ENCODE data around the gene CADPS. TPM values are rescaled to one million over a fixed set of nuclear protein-coding genes. Genes with fewer than 3 reads are reported as not detected.

CADPS gene
- polyA plus RNA-seq, 1 of the 3 experiments (the other 2 are of a cell fraction): 5.8 TPM

DNA sequence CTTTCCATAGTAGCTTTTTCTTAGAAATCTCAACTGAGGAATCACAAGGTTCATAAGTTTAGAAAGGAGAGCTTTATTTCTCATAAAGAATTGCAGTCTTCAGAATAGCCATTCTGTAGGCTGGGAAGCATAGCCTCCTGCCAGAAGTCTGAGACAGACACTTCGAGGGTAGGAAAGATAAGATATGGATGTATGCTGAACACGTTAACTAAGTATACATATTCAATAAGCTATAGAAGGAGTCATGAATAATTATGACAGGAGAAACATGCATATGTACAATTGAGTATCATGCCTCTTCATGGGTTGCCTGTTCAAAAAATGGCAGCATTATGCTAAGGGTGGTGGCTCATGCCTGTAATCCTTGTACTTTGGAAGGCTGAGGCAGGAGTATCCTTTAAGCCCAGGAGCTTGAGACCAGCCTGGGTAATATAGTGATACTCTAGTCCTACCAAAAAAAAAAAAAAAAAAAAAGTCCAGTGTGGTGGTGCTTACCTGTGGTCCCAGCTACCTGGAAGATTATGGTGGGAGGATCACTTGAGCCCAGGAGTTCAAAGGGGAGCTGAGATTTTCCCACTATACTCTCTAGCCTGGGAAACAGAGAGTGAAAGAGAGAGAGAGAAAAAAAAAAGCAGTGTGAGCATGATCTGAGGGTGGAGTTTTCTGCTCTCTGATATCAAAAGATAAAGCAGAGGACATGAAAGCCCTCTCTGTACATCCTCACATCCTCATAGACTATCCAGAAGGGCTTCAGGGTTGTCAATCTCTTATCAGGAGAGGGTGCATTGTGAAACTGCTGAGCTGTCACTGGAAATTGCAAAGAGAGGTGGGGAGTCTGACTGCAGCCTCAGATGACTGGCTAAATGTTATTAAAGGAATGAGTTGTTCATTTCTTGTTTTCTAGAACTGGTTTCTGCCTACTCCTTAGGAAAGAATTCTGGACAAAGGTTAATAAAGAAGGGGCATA, 23.6 kb upstream of the CADPS start:
- ChIA-PET POLR2A (no interaction called here), CTCF (interaction anchor here (1.1 to 1.5 kb wide), 2 partner anchors 25 to 131 kb away, joined by 4 read pairs; no protein-coding TSS in a partner anchor)
- no peaks in the 10 kb centered on the region for H3K9me3 ChIP-seq
- no peaks in the 10 kb centered on the region for H3F3A ChIP-seq (replicated peaks; ENCODE audit: insufficient read depth)
- DNase-seq: no peak
- no peaks in the 10 kb centered on the region for H3K27me3 ChIP-seq (ENCODE audit: insufficient read depth)
- no peaks in the 10 kb centered on the region for H3K9me2 ChIP-seq
- H2AFZ ChIP-seq (ENCODE audit: low read depth): no peak overlapping the region
- no peaks in the 10 kb centered on the region for H3K4me1 ChIP-seq (ENCODE audit: control insufficient read depth in 1 of 2, insufficient read depth in 2 of 2, low read depth in 1 of 2, low read length in 1 of 2)
- no peak overlapping the region for H3K4me2 ChIP-seq
- no peaks in the 10 kb centered on the region for H4K20me1 ChIP-seq (ENCODE audit: insufficient read depth)
- TF ChIP-seq MXI1 (IDR thresholded peaks at IDR 0.05; ENCODE audit: low read depth, low read length) (no peak), TEAD4 (IDR thresholded peaks at IDR 0.05; ENCODE audit: borderline replicate concordance, insufficient read depth) (no peak), TCF12 (IDR thresholded peaks at IDR 0.05) (no peak), EP300 (IDR thresholded peaks at IDR 0.05; ENCODE audit: borderline replicate concordance in 1 of 2, low read depth in 1 of 2, low read length in 1 of 2) (no peak), FOSL2 (IDR thresholded peaks at IDR 0.05; ENCODE audit: borderline replicate concordance, low read depth) (no peak)
- no peaks in the 10 kb centered on the region for H3K36me3 ChIP-seq (replicated peaks in 1 of 2; ENCODE audit: control insufficient read depth in 1 of 2, insufficient read depth in 2 of 2, low read length in 1 of 2)
- H3K79me2 ChIP-seq (ENCODE audit: insufficient read depth): no peaks in the 10 kb centered on the region
- H3K4me3 ChIP-seq (ENCODE audit: low read depth in 2 of 2, low read length in 1 of 2): no peak overlapping the region
- WGBS (ENCODE audit: low lambda C conversion rate): 50% methylated on average over 2 of the region's 2 CpGs
- no peak overlapping the region for H3K27ac ChIP-seq (ENCODE audit: low read depth in 2 of 2, low read length in 1 of 2)
- no peak overlapping the region for H3K9ac ChIP-seq

DNA sequence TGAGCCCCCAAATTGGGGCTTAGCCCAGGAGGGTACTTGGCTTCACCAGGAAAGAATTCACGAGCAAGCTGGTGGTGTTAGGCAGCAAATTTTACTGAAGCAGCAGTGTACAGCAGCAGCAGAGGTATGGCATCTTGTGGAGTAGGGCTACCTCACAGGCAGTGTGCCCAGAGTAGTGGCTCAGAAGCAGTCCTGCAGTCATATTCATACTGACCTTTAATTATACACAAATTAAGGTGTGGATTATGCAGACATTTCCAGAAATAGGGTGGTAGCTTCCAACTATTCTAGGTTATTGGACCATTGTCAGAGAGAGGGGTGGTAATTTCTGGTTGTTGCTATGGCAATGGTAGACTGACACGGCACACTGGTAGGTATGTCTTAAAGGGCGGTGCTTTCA, 20.7 kb upstream of the CADPS start:
- no peaks in the 10 kb centered on the region for H3K9me3 ChIP-seq
- no peaks in the 10 kb centered on the region for H4K20me1 ChIP-seq (ENCODE audit: insufficient read depth)
- CTCF ChIA-PET: interaction anchor here (1.2 kb wide), 1 partner anchor 24 kb away, joined by 3 read pairs; no protein-coding TSS in a partner anchor
- no peak for TF ChIP-seq RCOR1 (IDR thresholded peaks at IDR 0.05; ENCODE audit: low read length)
- TF ChIP-seq YY1 (IDR thresholded peaks at IDR 0.05; ENCODE audit: low read depth): no peak
- no peak for TF ChIP-seq RFX5 (IDR thresholded peaks at IDR 0.05; ENCODE audit: low read length)
- TF ChIP-seq NFIC (IDR thresholded peaks at IDR 0.05; ENCODE audit: borderline replicate concordance): no peak
- no peak for TF ChIP-seq EP300 (IDR thresholded peaks at IDR 0.05; ENCODE audit: borderline replicate concordance in 1 of 2, low read depth in 1 of 2, low read length in 1 of 2)
- TF ChIP-seq GABPA (IDR thresholded peaks at IDR 0.05; ENCODE audit: low read depth): no peak
- TF ChIP-seq, protein P1, sequence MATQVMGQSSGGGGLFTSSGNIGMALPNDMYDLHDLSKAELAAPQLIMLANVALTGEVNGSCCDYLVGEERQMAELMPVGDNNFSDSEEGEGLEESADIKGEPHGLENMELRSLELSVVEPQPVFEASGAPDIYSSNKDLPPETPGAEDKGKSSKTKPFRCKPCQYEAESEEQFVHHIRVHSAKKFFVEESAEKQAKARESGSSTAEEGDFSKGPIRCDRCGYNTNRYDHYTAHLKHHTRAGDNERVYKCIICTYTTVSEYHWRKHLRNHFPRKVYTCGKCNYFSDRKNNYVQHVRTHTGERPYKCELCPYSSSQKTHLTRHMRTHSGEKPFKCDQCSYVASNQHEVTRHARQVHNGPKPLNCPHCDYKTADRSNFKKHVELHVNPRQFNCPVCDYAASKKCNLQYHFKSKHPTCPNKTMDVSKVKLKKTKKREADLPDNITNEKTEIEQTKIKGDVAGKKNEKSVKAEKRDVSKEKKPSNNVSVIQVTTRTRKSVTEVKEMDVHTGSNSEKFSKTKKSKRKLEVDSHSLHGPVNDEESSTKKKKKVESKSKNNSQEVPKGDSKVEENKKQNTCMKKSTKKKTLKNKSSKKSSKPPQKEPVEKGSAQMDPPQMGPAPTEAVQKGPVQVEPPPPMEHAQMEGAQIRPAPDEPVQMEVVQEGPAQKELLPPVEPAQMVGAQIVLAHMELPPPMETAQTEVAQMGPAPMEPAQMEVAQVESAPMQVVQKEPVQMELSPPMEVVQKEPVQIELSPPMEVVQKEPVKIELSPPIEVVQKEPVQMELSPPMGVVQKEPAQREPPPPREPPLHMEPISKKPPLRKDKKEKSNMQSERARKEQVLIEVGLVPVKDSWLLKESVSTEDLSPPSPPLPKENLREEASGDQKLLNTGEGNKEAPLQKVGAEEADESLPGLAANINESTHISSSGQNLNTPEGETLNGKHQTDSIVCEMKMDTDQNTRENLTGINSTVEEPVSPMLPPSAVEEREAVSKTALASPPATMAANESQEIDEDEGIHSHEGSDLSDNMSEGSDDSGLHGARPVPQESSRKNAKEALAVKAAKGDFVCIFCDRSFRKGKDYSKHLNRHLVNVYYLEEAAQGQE (IDR thresholded peaks at IDR 0.05; ENCODE audit: low read depth, low read length): no peak
- no peak for TF ChIP-seq CHD2 (IDR thresholded peaks at IDR 0.05; ENCODE audit: low read length, partially characterized antibody)
- TF ChIP-seq MEF2A (IDR thresholded peaks at IDR 0.05; ENCODE audit: borderline replicate concordance, low read depth): no peak
- TF ChIP-seq, protein P2, sequence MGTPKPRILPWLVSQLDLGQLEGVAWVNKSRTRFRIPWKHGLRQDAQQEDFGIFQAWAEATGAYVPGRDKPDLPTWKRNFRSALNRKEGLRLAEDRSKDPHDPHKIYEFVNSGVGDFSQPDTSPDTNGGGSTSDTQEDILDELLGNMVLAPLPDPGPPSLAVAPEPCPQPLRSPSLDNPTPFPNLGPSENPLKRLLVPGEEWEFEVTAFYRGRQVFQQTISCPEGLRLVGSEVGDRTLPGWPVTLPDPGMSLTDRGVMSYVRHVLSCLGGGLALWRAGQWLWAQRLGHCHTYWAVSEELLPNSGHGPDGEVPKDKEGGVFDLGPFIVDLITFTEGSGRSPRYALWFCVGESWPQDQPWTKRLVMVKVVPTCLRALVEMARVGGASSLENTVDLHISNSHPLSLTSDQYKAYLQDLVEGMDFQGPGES (IDR thresholded peaks at IDR 0.05; ENCODE audit: low read depth, low read length): no peak
- no peak for TF ChIP-seq FOXM1 (IDR thresholded peaks at IDR 0.05; ENCODE audit: low read depth)
- no peak for TF ChIP-seq SIN3A (IDR thresholded peaks at IDR 0.05; ENCODE audit: borderline replicate concordance, low read depth, low read length)
- H2AFZ ChIP-seq (ENCODE audit: low read depth): no peak overlapping the region
- POLR2A ChIA-PET: no interaction called here
- H3K79me2 ChIP-seq (ENCODE audit: insufficient read depth): no peaks in the 10 kb centered on the region
- no peaks in the 10 kb centered on the region for H3K9me2 ChIP-seq
- H3K4me1 ChIP-seq (ENCODE audit: control insufficient read depth in 1 of 2, insufficient read depth in 2 of 2, low read depth in 1 of 2, low read length in 1 of 2): no peaks in the 10 kb centered on the region
- 35% methylated on average over 3 of the region's 3 CpGs for WGBS (ENCODE audit: low lambda C conversion rate)
- no peaks in the 10 kb centered on the region for H3K36me3 ChIP-seq (replicated peaks in 1 of 2; ENCODE audit: control insufficient read depth in 1 of 2, insufficient read depth in 2 of 2, low read length in 1 of 2)
- H3K4me2 ChIP-seq: no peak overlapping the region
- no peaks in the 10 kb centered on the region for H3F3A ChIP-seq (replicated peaks; ENCODE audit: insufficient read depth)
- H3K4me3 ChIP-seq (ENCODE audit: low read depth in 2 of 2, low read length in 1 of 2): no peak overlapping the region
- DNase-seq: no peak
- H3K9ac ChIP-seq: no peak overlapping the region
- H3K27ac ChIP-seq (ENCODE audit: low read depth in 2 of 2, low read length in 1 of 2): no peak overlapping the region
- H3K27me3 ChIP-seq (ENCODE audit: insufficient read depth): no peaks in the 10 kb centered on the region

All from SK-N-SH (cell line).